KMS-11 (cell line): ENCODE data around the gene SLFN11.
"Not testable (repeated sequence)": the region's sequence is repeated elsewhere in the genome, so short reads cannot be mapped to it uniquely, and the experiment has no call there.

Experiments used
- H2AFZ ChIP-seq: fragments of 200-600 bp; sonication (generic); 2 replicates; pipeline ENCODE4 v1.6.1; 2016; ENCODE audit warnings: antibody characterized with exemption, mixed run types, low read depth
- H3K27ac ChIP-seq: fragments of 200-600 bp; sonication (generic); 2 replicates; pipeline ENCODE4 v1.6.1; 2016; ENCODE audit warnings: mild to moderate bottlenecking, mixed run types
- H3K27me3 ChIP-seq: fragments of 200-600 bp; sonication (generic); 2 replicates; pipeline ENCODE4 v1.6.1; 2017; ENCODE audit warnings: mild to moderate bottlenecking, low read depth, mixed run types, moderate library complexity; ENCODE audit not compliant: insufficient read depth
- H3K36me3 ChIP-seq: fragments of 200-600 bp; sonication (generic); 2 replicates; pipeline ENCODE4 v1.6.1; 2017; ENCODE audit warnings: mild to moderate bottlenecking, mixed run types; ENCODE audit not compliant: insufficient read depth
- H3K4me1 ChIP-seq: fragments of 200-600 bp; sonication (generic); 2 replicates; pipeline ENCODE4 v1.6.1; 2016; ENCODE audit warnings: mild to moderate bottlenecking, low read depth, mixed run types; ENCODE audit not compliant: poor library complexity, severe bottlenecking
- H3K4me2 ChIP-seq: fragments of 200-600 bp; sonication (generic); 2 replicates; pipeline ENCODE4 v1.7.0; 2016; ENCODE audit warnings: mild to moderate bottlenecking, mixed run types
- H3K4me3 ChIP-seq: fragments of 200-600 bp; sonication (generic); IDR thresholded peaks from 2 replicates; pipeline ENCODE4 v1.6.1; 2017; ENCODE audit warnings: low read depth, low read length, mixed read lengths; ENCODE audit not compliant: insufficient read depth
- H3K79me2 ChIP-seq: fragments of 200-600 bp; sonication (generic); 2 replicates; pipeline ENCODE4 v1.6.1; 2016; ENCODE audit warnings: low read depth, mixed run types; ENCODE audit not compliant: insufficient read depth
- H3K9ac ChIP-seq: fragments of 200-600 bp; sonication (generic); 2 replicates; pipeline ENCODE4 v1.6.1; 2016; ENCODE audit warnings: mild to moderate bottlenecking, mixed run types
- H4K20me1 ChIP-seq: fragments of 200-600 bp; sonication (generic); 2 replicates; pipeline ENCODE4 v1.6.1; 2016; ENCODE audit warnings: mild to moderate bottlenecking, mixed run types; ENCODE audit not compliant: insufficient read depth
- CTCF ChIP-seq: fragments of 200-600 bp; sonication (generic); conservative IDR thresholded peaks from 2 replicates; pipeline ENCODE4 v1.6.1; 2017; ENCODE audit warnings: low read depth, mild to moderate bottlenecking, antibody characterized with exemption, low read length, moderate library complexity, mixed read lengths

SLFN11 gene

GRCh38 chr17:35337364-35337763 is 36.1 kb downstream of the SLFN11 start:
- H3K27me3 ChIP-seq, result no peaks in the 10 kb centered on the region
- no peak for TF ChIP-seq CTCF

GRCh38 chr17:35333578-35333977 is 39.8 kb downstream of the SLFN11 start:
- H3K79me2 ChIP-seq, H3K4me3 ChIP-seq, H2AFZ ChIP-seq, H4K20me1 ChIP-seq, H3K27ac ChIP-seq, H3K27me3 ChIP-seq, H3K36me3 ChIP-seq, H3K4me2 ChIP-seq, H3K9ac ChIP-seq, H3K4me1 ChIP-seq: not testable (repeated sequence)

More at GRCh38 chr17:35337364-35337763, 36.1 kb downstream of the SLFN11 start:
- no peaks in the 10 kb centered on the region for H3K36me3 ChIP-seq
- H3K4me3 ChIP-seq, result no peak overlapping the region
- no peaks in the 10 kb centered on the region for H3K79me2 ChIP-seq
- no peaks in the 10 kb centered on the region for H4K20me1 ChIP-seq
- no peak overlapping the region for H3K27ac ChIP-seq
- peaks cover 20% of the 10 kb centered on the region for H3K4me1 ChIP-seq
- H3K9ac ChIP-seq, result no peak overlapping the region
- no peak overlapping the region for H3K4me2 ChIP-seq
- H2AFZ ChIP-seq, result no peak overlapping the region

GRCh38 chr17:35322749-35323148 is 50.7 kb downstream of the SLFN11 start:
- Histone ChIP-seq H2AFZ (no peak overlapping the region), H3K4me3 (no peak overlapping the region), H3K36me3 (no peaks in the 10 kb centered on the region), H3K4me1 (no peaks in the 10 kb centered on the region), H3K9ac (no peak overlapping the region), H4K20me1 (no peaks in the 10 kb centered on the region), H3K27me3 (no peaks in the 10 kb centered on the region), H3K79me2 (no peaks in the 10 kb centered on the region), H3K27ac (no peak overlapping the region), H3K4me2 (no peak overlapping the region)
- TF ChIP-seq CTCF, result no peak

- Histone ChIP-seq H2AFZ (no peak overlapping the region), H3K4me3 (no peak overlapping the region), H3K27me3 (no peaks in the 10 kb centered on the region), H3K79me2 (no peaks in the 10 kb centered on the region), H3K4me2 (no peak overlapping the region), H3K36me3 (no peaks in the 10 kb centered on the region), H3K27ac (no peak overlapping the region), H3K4me1 (no peaks in the 10 kb centered on the region), H4K20me1 (no peaks in the 10 kb centered on the region), H3K9ac (no peak overlapping the region)
- no peak for TF ChIP-seq CTCF
Observed at GRCh38 chr17:35315971-35316370, 57.5 kb downstream of the SLFN11 start.

GRCh38 chr17:35315283-35315682 is 58.1 kb downstream of the SLFN11 start:
- H4K20me1 ChIP-seq, result no peaks in the 10 kb centered on the region
- H3K4me1 ChIP-seq, result no peaks in the 10 kb centered on the region
- H3K9ac ChIP-seq, result no peak overlapping the region
- no peak overlapping the region for H3K27ac ChIP-seq
- TF ChIP-seq CTCF, result no peak
- H3K36me3 ChIP-seq, result no peaks in the 10 kb centered on the region
- no peak overlapping the region for H3K4me3 ChIP-seq
- H3K4me2 ChIP-seq, result no peak overlapping the region
- no peak overlapping the region for H2AFZ ChIP-seq
- no peaks in the 10 kb centered on the region for H3K27me3 ChIP-seq
- H3K79me2 ChIP-seq, result no peaks in the 10 kb centered on the region
